DMS79 treated with DMSO at 0.1 percent for 48 hours (cell line): Measurements from ENCODE around the gene NUP133.
"Not testable (repeated sequence)": the region's sequence is repeated elsewhere in the genome, so short reads cannot be mapped to it uniquely, and the experiment has no call there.

Experiments
- DNase-seq: peaks from one replicate; lab custom pipeline; 2025; lab: John Stamatoyannopoulos, UW

NUP133 gene

GRCh38 chr1:229507951-229508822 lies at the start of gene NUP133:
Gene NUP133 (minus strand): TSS chr1:229508341. CDS start chr1:229508249, 92 bp downstream.
- peak; percentile 96 for DNase-seq

- no peak for DNase-seq
Observed at GRCh38 chr1:229557200-229557850, 49.2 kb upstream of the NUP133 start.

GRCh38 chr1:229554886-229555621 lies 46.9 kb upstream of the NUP133 start:
- DNase-seq = no peak

- no peak for DNase-seq
Observed at GRCh38 chr1:229553621-229554130, 45.5 kb upstream of the NUP133 start.

- DNase-seq = no peak
Observed at GRCh38 chr1:229552732-229553131, 44.6 kb upstream of the NUP133 start.

- no peak for DNase-seq
Observed at GRCh38 chr1:229550812-229551567, 42.8 kb upstream of the NUP133 start.

- DNase-seq = no peak
Observed at GRCh38 chr1:229547542-229547941, 39.4 kb upstream of the NUP133 start.

GRCh38 chr1:229544587-229544986 lies 36.4 kb upstream of the NUP133 start:
- DNase-seq = no peak

GRCh38 chr1:229539863-229540506 lies 31.8 kb upstream of the NUP133 start:
- no peak for DNase-seq

- no peak for DNase-seq
Observed at GRCh38 chr1:229538945-229539344, 30.8 kb upstream of the NUP133 start.

GRCh38 chr1:229537894-229538293 lies 29.8 kb upstream of the NUP133 start:
- no peak for DNase-seq

GRCh38 chr1:229536982-229537381 lies 28.8 kb upstream of the NUP133 start:
- no peak for DNase-seq

GRCh38 chr1:229535230-229535629 lies 27.1 kb upstream of the NUP133 start:
- DNase-seq = no peak

GRCh38 chr1:229531326-229531725 lies 23.2 kb upstream of the NUP133 start:
- DNase-seq = no peak

GRCh38 chr1:229529639-229530038 lies 21.5 kb upstream of the NUP133 start:
- no peak for DNase-seq

- no peak for DNase-seq
Observed at GRCh38 chr1:229526695-229527094, 18.6 kb upstream of the NUP133 start.

- no peak for DNase-seq
Observed at GRCh38 chr1:229523052-229523451, 14.9 kb upstream of the NUP133 start.

- peak; percentile 45 for DNase-seq
Observed at GRCh38 chr1:229514578-229515275, 6.6 kb upstream of the NUP133 start.

- not testable (repeated sequence) for DNase-seq
Observed at GRCh38 chr1:229511625-229512024, 3.5 kb upstream of the NUP133 start.

GRCh38 chr1:229511201-229511600 lies 3.1 kb upstream of the NUP133 start:
- not testable (repeated sequence) for DNase-seq
